Caco-2 (cell line): ENCODE measurements around the gene KRT33A. TPM values are rescaled to one million over a fixed set of nuclear protein-coding genes. Genes with fewer than 3 reads are reported as not detected.

ENCODE experiments used
- BruUV-seq: library from RNA; stranded (reverse); fragments of 400-500 nt; replicated peaks from 2 replicates; lab custom pipeline; 2021; lab: Mats Ljungman, UMichigan
- CTCF ChIA-PET: fragments of 300-600 bp; sonication (Branson Sonifier 250); formaldehyde crosslinking; loops from one replicate; lab custom pipeline; 2022; ENCODE audit warnings: antibody characterized with exemption; lab: Charles Lee
- POLR2A ChIA-PET: fragments of 300-600 bp; sonication (Branson Sonifier 250); formaldehyde crosslinking; loops from one replicate; lab custom pipeline; 2022; ENCODE audit warnings: antibody characterized with exemption; lab: Charles Lee
- DNase-seq, 2 experiments: peaks; one replicate each; pipeline versions ENCODE4 v3.0.0 to v3.0.0-alpha.2; 2020 to 2022
- H3K27me3 ChIP-seq: replicated peaks from 2 replicates; pipeline ENCODE4 v1.6.0; 2011; ENCODE audit warnings: low read length; ENCODE audit not compliant: control insufficient read depth, insufficient read depth
- H3K36me3 ChIP-seq: 2 replicates; pipeline ENCODE4 v1.5.1; 2011; ENCODE audit warnings: low read length; ENCODE audit not compliant: control insufficient read depth, insufficient read depth
- H3K4me1 ChIP-seq: fragments of 250-450 bp; sonication (Bioruptor Pico); 2 replicates; pipeline ENCODE4 v1.5.1; 2020; ENCODE audit warnings: mild to moderate bottlenecking
- H3K4me3 ChIP-seq: 2 replicates; pipeline ENCODE4 v1.5.1; 2011; ENCODE audit warnings: low read depth, mild to moderate bottlenecking, control low read depth, low read length
- H3K9me3 ChIP-seq: fragments of 250-450 bp; sonication (Bioruptor Pico); 2 replicates; pipeline ENCODE4 v1.5.1; 2020; ENCODE audit warnings: mild to moderate bottlenecking, moderate library complexity
- H3K27ac Mint-ChIP-seq: one replicate; pipeline ENCODE4 v1.8.0; 2022; ENCODE audit warnings: mixed read lengths; ENCODE audit not compliant: unreplicated experiment
- H3K27me3 Mint-ChIP-seq: one replicate; pipeline ENCODE4 v1.8.0; 2022; ENCODE audit warnings: mixed read lengths; ENCODE audit not compliant: insufficient read depth, unreplicated experiment
- H3K36me3 Mint-ChIP-seq: one replicate; pipeline ENCODE4 v1.8.0; 2022; ENCODE audit warnings: mild to moderate bottlenecking, mixed read lengths; ENCODE audit not compliant: insufficient read depth, unreplicated experiment
- H3K4me1 Mint-ChIP-seq: one replicate; pipeline ENCODE4 v1.8.0; 2022; ENCODE audit warnings: low read depth, mixed read lengths; ENCODE audit not compliant: unreplicated experiment
- H3K4me3 Mint-ChIP-seq: one replicate; pipeline ENCODE4 v1.8.0; 2022; ENCODE audit warnings: mild to moderate bottlenecking, moderate library complexity, mixed read lengths; ENCODE audit not compliant: unreplicated experiment
- H3K9me3 Mint-ChIP-seq: one replicate; pipeline ENCODE4 v1.8.0; 2022; ENCODE audit warnings: mixed read lengths; ENCODE audit not compliant: unreplicated experiment
- intact Hi-C: fragments of 100-400 bp; cut with micrococcal nuclease; formaldehyde crosslinking; loops from one replicate; pipeline ENCODE4 v1.10.0; 2022; ENCODE audit not compliant: unreplicated experiment
- total RNA-seq: library from RNA; stranded (reverse); gene quantifications from 2 replicates; pipeline ENCODE4 v1.2.3, GENCODE V29; 2022
- TF ChIP-seq, protein P1 (sequence below), 2 experiments: fragments of 200-600 bp in 1 of 2; IDR thresholded peaks; 1 replicate in 1 of 2; 2 replicates in 1 of 2; pipeline versions ENCODE4 v1.5.1 to v1.8.0; 2011 to 2022; ENCODE audit warnings: antibody characterized with exemption in 1 of 2, control low read depth in 1 of 2, inconsistent platforms in 1 of 2, low read depth in 1 of 2, low read length in 1 of 2, mild to moderate bottlenecking in 1 of 2, moderate library complexity in 1 of 2; ENCODE audit not compliant: insufficient read depth in 1 of 2, severe bottlenecking in 1 of 2, unreplicated experiment in 1 of 2

KRT33A gene
- total RNA-seq, 1 experiment from 2014 or later: not detected

- no peaks in the 10 kb centered on the region for H3K27me3 Mint-ChIP-seq
- H3K4me3 ChIP-seq: no peak overlapping the region
- H3K27ac Mint-ChIP-seq: peak overlapping the region; percentile 76
- H3K36me3 Mint-ChIP-seq: no peaks in the 10 kb centered on the region
- TF ChIP-seq, protein P1, sequence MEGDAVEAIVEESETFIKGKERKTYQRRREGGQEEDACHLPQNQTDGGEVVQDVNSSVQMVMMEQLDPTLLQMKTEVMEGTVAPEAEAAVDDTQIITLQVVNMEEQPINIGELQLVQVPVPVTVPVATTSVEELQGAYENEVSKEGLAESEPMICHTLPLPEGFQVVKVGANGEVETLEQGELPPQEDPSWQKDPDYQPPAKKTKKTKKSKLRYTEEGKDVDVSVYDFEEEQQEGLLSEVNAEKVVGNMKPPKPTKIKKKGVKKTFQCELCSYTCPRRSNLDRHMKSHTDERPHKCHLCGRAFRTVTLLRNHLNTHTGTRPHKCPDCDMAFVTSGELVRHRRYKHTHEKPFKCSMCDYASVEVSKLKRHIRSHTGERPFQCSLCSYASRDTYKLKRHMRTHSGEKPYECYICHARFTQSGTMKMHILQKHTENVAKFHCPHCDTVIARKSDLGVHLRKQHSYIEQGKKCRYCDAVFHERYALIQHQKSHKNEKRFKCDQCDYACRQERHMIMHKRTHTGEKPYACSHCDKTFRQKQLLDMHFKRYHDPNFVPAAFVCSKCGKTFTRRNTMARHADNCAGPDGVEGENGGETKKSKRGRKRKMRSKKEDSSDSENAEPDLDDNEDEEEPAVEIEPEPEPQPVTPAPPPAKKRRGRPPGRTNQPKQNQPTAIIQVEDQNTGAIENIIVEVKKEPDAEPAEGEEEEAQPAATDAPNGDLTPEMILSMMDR (IDR thresholded peaks at IDR 0.05; ENCODE audit: insufficient read depth in 1 of 2, low read depth in 1 of 2, low read length in 1 of 2, severe bottlenecking in 1 of 2, unreplicated experiment in 1 of 2): no peak
- peaks cover 4% of the 10 kb centered on the region; the same call in 1 of the 2 replicates for H3K4me1 ChIP-seq
- CTCF ChIA-PET: interaction anchor here (0.7 to 1.7 kb wide), 11 partner anchors 9 to 519 kb away, joined by 3 to 13 read pairs (median 4); no protein-coding TSS in a partner anchor
- POLR2A ChIA-PET: interaction anchor here (1.0 kb wide), 1 partner anchor 365 kb away, joined by 3 read pairs; the partner anchor contains the start of gene EIF1
- no peak for DNase-seq
- H3K9me3 ChIP-seq: peaks cover 13% of the 10 kb centered on the region
- no peaks in the 10 kb centered on the region for H3K36me3 ChIP-seq
- peaks cover 10% of the 10 kb centered on the region for H3K4me1 Mint-ChIP-seq
- intact Hi-C loops: loop anchor here (1.0 to 10.0 kb wide), 6 partner anchors 172 to 521 kb away; partner anchors contain the start of genes KRTAP2-3 and KRTAP2-4
- H3K9me3 Mint-ChIP-seq: peaks cover 22% of the 10 kb centered on the region
- H3K4me3 Mint-ChIP-seq: no peak overlapping the region
- BruUV-seq: no TSS peak
- no peaks in the 10 kb centered on the region for H3K27me3 ChIP-seq
These were observed 27.4 kb downstream of the KRT33A start for GRCh38 chr17:41322903-41323895.

GRCh38 chr17:41322094-41322902 is 28.3 kb downstream of the KRT33A start:
- POLR2A ChIA-PET: interaction anchor here (0.6 to 1.0 kb wide), 2 partner anchors 206 to 366 kb away, joined by 3 read pairs; partner anchors contain the start of gene EIF1
- TF ChIP-seq, protein P1 (IDR thresholded peaks at IDR 0.05; ENCODE audit: insufficient read depth in 1 of 2, low read depth in 1 of 2, low read length in 1 of 2, severe bottlenecking in 1 of 2, unreplicated experiment in 1 of 2): peak; percentile 75 to 86
- peaks cover 22% of the 10 kb centered on the region for H3K9me3 Mint-ChIP-seq

More at GRCh38 chr17:41322094-41322902, 28.3 kb downstream of the KRT33A start:
- H3K9me3 ChIP-seq: peaks cover 13% of the 10 kb centered on the region
- no peaks in the 10 kb centered on the region for H3K27me3 ChIP-seq
- DNase-seq: peak in 1 of 2 experiments; percentile 35
- H3K27me3 Mint-ChIP-seq: no peaks in the 10 kb centered on the region
- BruUV-seq: no TSS peak
- no peak overlapping the region for H3K4me3 ChIP-seq
- no peak overlapping the region for H3K4me3 Mint-ChIP-seq
- peaks cover 4% of the 10 kb centered on the region; the same call in 1 of the 2 replicates for H3K4me1 ChIP-seq
- intact Hi-C loops: loop anchor here (1.0 to 10.0 kb wide), 6 partner anchors 173 to 520 kb away; partner anchors contain the start of genes KRTAP2-3 and KRTAP2-4
- no peaks in the 10 kb centered on the region for H3K36me3 Mint-ChIP-seq
- H3K4me1 Mint-ChIP-seq: peaks cover 10% of the 10 kb centered on the region
- CTCF ChIA-PET: interaction anchor here (0.6 to 1.7 kb wide), 14 partner anchors 8 to 519 kb away, joined by 3 to 13 read pairs (median 4); no protein-coding TSS in a partner anchor
- no peaks in the 10 kb centered on the region for H3K36me3 ChIP-seq
- peak overlapping the region; percentile 76 for H3K27ac Mint-ChIP-seq
